Fibroblast of gingiva (primary cell): ENCODE results near the gene CYSLTR1.
"Not testable (repeated sequence)": the region's sequence is repeated elsewhere in the genome, so short reads cannot be mapped to it uniquely, and the experiment has no call there.

Source experiments
- DNase-seq: peaks from one replicate; pipeline ENCODE4 v3.0.0-alpha.2; 2011; ENCODE audit warnings: low read depth

Gene CYSLTR1, protein sequence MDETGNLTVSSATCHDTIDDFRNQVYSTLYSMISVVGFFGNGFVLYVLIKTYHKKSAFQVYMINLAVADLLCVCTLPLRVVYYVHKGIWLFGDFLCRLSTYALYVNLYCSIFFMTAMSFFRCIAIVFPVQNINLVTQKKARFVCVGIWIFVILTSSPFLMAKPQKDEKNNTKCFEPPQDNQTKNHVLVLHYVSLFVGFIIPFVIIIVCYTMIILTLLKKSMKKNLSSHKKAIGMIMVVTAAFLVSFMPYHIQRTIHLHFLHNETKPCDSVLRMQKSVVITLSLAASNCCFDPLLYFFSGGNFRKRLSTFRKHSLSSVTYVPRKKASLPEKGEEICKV

DNA sequence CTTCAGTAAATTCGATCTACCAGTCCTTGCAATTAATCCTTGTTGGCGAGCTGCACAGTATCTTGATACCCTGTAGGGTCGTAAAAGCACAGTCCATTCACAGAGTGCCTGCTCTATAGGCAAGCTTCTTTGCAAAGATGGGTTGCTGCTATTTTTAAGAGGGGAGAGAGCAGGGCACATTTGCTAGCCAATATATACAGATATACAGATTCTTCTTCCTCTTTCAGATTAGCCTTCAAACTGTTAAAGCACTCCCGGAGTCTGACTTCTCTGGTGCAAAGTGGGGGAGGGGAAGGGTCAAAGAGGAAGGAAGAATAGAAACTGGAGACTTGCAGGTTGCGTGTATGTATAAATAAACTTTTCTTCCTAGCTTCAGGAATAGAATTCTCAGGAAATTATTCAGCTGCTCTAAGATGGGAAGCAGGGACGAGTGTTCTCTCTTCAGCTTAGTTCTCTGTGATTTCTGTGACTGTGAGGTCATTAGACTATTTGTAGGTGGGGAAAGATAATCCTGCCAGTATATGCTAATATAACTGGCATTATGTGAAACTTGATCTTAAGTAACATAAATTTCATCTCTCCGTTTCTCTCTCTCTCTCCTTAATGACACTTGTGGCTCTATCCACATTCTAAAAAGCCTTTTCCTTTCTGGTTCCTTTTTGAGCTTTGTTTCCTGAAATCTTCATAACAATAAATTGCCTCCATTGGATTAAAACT is at the start of gene CYSLTR1:
CYSLTR1 (minus strand) TSS at position 242 of the 717 bp plus-strand sequence. CDS start 53,865 bp downstream, outside the sequence.
- DNase-seq: no peak

GRCh38 chrX:78377186-78377585 is 49.8 kb upstream of the CYSLTR1 start:
- no peak for DNase-seq

DNA sequence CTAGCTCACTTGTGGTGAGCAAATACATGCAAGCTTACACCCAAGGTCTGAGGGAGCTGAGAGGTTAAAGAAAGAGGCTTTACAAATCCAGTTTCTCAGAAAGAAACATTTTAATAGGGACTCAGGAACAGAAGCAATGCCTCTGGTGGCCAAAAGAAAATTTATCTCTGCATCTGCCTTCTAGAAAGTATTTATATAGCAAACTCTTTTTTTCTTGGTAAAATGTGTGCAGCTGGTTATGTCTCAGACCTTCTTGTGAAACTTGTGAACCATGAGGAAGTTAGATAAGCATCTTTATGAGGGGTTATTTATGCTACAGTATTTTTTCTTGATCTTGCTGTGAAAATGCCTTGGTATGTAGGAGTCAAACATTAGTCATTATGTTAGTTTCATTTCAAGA is 48.5 kb upstream of the CYSLTR1 start:
- DNase-seq: peak; percentile 21

DNA sequence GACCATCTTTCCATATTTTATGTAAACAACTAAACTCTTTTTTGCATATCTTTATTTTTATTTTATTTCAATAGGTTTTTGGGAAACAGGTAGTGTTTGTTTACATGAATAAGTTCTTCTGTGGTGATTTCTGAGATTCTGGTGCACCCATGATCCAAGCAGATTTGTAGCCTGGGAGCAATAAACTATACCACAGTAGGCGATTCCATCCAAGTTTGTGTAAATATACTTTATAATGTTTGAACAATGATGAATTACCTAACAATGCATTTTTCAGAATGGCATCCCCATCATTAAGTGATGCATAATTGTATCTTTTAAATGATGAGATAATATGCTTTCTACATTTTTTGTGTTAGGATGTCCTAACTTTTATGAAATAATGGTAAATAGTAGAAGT is 39.2 kb upstream of the CYSLTR1 start:
- DNase-seq: no peak

DNA sequence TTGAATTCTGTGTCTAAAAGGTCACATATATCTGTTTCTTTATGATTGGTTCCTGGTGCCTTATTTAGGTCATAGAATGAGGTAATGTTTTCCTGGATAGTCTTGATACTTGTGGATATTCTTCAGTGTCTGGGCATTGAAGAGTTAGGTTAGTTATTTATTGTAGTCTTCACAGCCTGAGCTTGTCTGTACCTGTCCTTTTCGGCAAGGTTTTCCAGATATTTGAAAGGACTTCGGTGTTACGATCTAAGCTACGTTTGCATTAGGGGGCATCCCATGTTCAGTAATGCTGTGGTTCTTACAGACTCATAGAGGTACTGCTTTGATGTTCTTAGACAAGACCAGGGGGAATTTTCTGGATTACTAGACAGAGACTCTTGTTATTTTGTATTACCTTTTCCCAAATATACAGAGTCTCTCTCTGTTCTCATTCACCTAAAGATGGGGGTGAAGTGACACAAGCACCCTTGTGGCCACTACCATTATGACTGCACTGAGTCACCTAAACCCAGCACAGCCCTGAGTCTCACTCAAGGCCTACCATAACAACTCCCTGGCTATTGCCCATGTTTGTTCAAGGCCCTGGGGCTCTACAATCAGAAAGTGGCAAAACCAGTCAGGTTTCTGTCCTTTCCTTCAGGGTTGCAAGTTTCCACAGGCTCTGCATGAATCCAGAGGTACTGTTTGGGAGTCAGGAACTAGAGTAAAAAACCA is 30.1 kb upstream of the CYSLTR1 start:
- DNase-seq: no peak

GRCh38 chrX:78333521-78333920 is 6.1 kb upstream of the CYSLTR1 start:
- peak; percentile 65 for DNase-seq

GRCh38 chrX:78331708-78332107 is 4.3 kb upstream of the CYSLTR1 start:
- DNase-seq: no peak

GRCh38 chrX:78330540-78330939 is 3.1 kb upstream of the CYSLTR1 start:
- DNase-seq: no peak

DNA sequence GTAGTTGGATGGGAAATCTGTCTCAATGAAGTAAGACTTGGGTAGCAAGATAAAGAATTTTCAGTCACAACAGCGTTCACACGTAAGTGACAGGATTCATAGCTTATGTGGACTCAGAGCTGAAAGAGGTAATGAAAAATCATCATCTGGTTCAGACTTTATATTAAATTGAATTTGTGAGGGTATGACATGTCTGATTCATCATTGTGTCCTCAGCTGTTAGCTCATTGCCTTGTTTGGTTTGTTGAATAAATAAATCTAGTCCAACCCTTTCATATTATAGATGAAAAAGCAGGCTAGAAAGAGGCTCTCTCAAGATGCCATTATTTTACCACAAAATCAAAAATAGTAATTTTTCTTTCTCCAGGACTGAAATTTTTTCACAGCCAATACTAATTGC is 2.7 kb upstream of the CYSLTR1 start:
- no peak for DNase-seq

DNA sequence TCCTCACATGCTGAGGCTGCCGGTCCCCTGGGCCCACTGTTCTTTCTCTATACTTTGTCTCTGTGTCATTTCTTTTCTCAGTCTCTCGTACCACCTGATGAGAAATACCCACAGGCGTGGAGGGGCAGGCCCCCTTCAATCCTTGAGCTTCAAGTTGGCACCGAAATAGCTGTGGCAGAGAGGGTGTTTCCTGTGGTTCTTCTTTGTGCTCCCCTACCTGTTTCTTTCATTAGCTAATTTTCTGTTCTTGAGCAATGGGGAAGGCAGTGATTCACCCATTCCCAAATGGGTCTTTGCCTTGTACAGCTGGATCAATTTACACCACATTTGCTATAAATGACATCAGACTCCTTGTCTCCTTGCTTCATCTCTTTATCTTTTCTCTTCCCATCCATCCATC is 2.1 kb upstream of the CYSLTR1 start:
- DNase-seq: peak; percentile 28

GRCh38 chrX:78326401-78326800 is 1.0 kb downstream of the CYSLTR1 start:
- no peak for DNase-seq

DNA sequence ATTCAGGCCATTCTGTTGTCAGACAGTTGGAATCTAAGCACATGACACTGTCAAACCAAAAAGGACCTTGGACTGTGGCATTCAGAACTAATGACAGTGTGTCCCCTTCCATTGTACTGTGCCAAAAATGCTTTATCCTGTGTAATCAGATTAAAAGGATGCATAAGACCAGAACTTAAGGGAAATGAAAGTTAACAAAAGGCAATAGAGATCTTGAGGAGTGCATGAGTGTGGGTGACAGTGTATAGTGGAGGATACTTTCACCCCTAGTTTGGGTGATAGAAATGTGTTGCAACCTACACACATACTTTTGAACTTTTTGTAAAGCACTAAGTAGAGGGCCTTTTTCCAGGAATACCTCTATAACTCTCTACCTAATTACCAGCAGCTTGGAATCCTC is 4.5 kb downstream of the CYSLTR1 start:
- no peak for DNase-seq

DNA sequence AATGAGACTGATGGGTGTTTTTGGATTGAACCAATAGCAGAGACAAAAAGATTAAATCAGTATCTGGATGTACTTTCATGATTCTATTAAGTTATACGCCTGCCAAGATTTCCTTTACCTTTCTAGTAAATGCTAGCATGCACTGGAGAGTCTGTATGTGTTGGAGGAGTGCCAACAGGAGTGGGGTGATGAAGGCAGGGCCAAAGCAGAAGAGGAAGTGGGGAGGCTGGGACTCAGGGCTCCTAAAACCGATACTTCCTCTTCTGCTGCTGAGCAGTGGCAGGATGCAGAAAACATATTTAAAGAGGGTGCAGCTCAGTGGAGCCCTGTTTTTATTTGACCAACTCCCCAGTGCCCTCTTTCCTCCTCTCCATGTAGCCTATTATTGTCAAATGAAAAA is 5.6 kb downstream of the CYSLTR1 start:
- DNase-seq: no peak

DNA sequence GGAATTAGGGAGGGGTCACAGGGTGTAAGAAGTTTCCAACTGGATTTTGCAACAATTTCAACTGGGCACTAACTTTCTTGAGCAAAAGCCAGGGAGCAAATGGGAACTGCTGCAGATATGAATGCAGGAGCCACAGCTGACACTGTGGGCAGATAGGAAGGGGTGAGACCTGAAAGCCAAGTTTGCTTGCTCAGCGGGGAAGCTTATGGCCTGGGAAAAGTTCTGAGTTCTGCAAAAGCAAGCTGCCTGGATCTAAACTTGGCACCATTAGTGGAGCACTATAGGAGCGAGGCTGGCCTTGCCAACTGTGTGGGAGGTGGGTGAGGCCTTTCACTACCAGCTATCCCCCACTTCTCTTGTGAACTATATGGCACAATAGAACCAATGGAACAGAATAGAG is 11.1 kb downstream of the CYSLTR1 start:
- peak; percentile 76 for DNase-seq

DNA sequence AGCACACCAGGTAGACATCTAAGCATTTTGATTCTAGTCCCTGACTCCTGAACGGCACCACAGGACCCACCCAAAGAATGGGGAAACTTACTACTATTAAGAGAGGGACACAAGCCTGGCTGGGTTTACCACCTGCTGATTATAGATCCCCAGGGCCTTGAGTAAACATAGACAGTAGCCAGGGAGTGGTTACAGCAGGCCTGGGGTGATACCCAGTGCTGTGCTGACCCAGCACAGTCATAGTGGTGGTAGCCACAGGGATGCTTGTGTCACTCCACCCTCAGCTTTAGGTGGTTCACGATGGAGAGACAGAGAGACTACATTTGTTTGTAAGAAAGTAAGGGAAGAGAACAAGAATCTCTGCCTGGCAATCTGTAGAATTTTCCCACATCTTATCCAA is 11.7 kb downstream of the CYSLTR1 start:
- DNase-seq: no peak

DNA sequence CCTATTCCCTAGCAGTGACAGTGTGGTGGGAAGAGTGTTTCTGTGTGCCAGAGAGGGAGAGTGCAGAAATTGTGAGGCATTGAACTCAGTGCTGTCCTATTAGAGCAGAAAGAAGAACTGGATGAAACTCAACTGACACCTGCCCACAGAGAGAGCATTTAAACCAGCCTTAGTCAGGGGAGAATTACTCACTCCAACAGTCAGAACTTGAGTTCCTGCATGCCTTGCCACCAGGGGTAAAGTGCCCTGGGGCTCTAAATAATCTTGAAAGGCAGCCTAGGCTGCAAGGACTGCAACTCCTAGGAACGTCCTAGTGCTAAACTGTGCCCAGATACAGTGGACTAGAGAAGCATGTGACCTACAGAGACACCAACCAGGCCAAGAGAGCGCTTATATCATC is 12.8 kb downstream of the CYSLTR1 start:
- no peak for DNase-seq

- no peak for DNase-seq
These were observed 13.9 kb downstream of the CYSLTR1 start for GRCh38 chrX:78313526-78313925.

GRCh38 chrX:78307665-78308064 is 19.7 kb downstream of the CYSLTR1 start:
- DNase-seq: no peak

GRCh38 chrX:78303086-78303485 is 24.3 kb downstream of the CYSLTR1 start:
- DNase-seq: no peak

DNA sequence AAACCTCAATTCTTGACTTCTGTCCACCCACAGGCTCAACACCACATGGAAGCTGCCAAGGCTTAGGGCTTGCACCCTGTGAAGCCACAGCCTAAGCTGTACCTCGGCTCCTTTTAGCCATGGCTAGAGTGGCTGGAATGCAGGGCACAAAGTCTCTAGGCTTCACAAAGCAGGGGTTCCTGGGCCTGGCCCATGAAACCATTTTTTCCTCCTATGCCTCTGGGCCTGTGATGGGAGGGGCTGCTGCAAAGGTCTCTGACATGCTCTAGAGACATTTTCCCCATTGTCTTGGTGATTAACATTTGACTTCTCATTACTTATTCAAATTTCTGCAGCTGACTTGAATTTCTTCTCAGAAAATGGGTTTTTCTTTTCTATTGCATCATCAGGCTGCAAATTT is 26.5 kb downstream of the CYSLTR1 start:
- not testable (repeated sequence) for DNase-seq

DNA sequence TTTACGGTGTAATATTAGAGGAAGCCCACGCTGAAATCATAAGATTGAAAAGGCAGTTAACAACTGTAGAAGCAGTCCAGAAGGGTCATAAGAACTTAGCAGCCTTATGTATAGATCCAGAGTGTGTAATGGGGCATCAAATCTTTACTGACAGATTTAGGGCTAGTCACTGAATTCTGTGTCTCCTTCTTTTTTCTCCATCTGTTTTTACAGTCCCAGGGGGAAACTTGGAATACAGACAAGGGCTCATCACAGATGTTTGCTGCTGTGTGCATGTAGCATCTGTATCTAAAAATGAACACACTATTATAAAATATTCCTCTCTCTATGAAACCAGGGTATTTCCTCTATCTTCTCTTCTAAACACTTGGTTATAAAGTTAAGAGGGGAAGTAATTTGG is 43.9 kb downstream of the CYSLTR1 start:
- no peak for DNase-seq

GRCh38 chrX:78237127-78237526 is 90.3 kb downstream of the CYSLTR1 start:
- DNase-seq: peak; percentile 41

GRCh38 chrX:78226047-78226446 is 101.4 kb downstream of the CYSLTR1 start:
- not testable (repeated sequence) for DNase-seq
